GM19372 (cell line): ENCODE data around the gene DPYD.

Source experiments
- ATAC-seq: cut with Tn5 transposase; IDR thresholded peaks from one replicate; pipeline ENCODE4 v1.9.1; 2021; ENCODE audit warnings: mild to moderate bottlenecking, low read depth, moderate library complexity; ENCODE audit not compliant: unreplicated experiment

The DPYD gene

GRCh38 chr1:97727029-97727428 lies 193.8 kb downstream of the DPYD start:
- no peak for ATAC-seq

- ATAC-seq = no peak
These were observed 194.4 kb downstream of the DPYD start for GRCh38 chr1:97726386-97726785.

DNA sequence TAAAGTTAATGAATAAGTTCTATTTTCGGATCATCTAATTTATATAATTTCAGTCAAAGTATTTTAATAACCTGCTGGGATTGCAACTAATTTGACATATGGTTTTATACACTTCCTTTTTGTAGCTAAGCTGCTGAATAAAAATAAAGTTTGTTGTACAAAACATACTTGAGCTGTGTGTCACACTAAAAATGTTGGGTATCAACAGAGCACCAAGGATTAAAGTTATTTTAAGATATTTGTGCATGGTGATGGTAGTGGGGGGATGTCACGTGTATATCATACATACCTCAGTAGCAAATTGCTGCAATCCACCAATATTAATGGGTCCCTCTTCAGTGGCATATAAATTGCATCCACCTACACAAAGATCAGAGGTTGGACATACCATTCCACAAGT lies 199.6 kb downstream of the DPYD start:
- ATAC-seq = no peak

DNA sequence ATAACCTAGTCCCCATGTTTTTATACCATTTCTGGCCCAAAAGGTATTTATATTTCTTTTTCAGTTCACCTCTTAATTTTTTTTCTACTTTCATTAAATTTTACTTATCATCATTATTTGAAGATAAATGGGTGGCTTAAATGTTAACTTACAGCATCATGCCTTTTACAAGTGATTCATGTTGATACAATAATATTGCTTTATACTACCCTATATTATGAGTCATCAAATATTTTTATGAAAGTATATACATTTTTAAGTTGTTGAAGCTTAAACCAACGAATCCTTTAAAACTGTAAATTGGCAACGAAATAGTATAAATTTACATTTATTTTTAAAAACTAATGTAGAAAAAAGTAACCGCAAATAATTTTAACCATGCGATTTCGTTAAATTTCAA lies 207.9 kb downstream of the DPYD start:
- ATAC-seq = no peak

DNA sequence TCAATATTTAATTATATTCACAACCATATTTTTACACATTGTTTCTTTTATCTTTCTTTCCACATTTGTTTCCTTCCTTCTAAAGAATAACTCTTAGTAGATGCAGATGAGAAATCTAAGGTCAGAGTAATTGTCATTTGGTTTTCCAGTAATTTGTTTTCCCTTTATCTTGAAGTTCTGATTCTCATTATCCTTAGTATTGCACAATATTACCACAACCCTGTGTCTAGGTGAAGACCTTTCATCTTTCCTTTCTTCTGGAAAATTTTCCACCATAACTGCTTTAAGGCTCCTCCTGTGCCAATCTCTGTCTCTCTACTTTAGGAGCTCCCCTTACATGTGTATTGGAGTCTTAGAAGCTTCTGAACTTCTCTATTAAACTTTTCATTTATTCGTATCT lies 209.0 kb downstream of the DPYD start:
- no peak for ATAC-seq

DNA sequence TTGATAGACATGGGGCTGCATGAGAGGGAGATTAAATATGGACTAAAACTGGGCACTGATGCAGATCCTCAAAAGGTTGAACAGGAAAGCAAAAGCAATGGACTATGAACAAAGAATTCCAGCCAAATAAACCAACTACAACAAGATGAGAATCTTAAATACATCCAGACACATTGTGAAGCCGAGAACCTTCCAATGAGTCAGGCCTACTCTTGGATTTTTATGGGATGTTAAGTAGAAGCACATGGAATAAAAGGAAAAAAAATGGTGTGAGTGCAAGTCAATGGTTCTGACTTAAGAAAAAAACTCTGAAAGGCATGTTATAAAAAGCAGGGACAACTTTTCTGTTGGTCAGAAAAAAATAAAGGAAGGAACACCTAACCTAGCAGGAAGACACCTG lies 227.2 kb downstream of the DPYD start:
- no peak for ATAC-seq

DNA sequence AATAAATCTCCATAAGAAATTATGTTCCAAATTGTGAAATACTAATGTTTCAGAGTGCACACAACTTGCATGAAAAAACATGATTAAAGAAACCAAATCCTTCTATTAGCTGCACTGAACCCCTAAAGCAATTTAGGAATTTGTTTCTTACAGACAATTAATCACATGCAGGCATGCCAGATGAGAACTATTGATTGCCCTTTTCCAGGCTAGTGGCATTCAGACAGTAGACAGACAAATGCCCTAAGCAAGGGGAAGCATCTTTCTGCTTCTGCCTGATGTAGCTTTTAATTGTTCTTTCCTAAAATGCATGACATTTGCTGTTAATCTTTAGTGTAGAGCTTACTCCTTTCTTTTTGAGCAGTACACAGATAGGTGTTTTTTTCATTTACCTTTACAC lies 229.5 kb downstream of the DPYD start:
- ATAC-seq = no peak

- no peak for ATAC-seq
These were observed 235.5 kb downstream of the DPYD start for GRCh38 chr1:97685360-97685759.

- ATAC-seq = no peak
These were observed 239.9 kb downstream of the DPYD start for GRCh38 chr1:97680894-97681293.

GRCh38 chr1:97680470-97680869 lies 240.4 kb downstream of the DPYD start:
- no peak for ATAC-seq

DNA sequence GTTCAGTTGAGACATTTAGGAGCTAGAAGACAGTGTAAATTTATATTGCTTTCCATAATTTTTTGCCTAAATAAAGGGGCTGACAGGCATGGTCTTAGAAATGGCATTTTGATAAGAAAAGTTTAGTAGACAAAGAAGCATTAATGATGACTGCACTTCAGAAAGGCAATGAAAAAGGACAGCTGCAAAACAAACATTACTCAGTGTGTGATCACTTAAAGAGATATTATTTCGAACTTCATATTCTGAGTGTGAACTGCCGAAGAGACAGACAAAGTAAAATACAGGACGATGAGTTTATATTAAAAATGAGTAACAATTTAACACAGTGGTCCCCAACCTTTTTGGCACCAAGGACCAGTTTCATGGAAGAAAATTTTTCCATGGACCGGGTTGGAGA lies 243.1 kb downstream of the DPYD start:
- no peak for ATAC-seq

- ATAC-seq = no peak
These were observed 246.3 kb downstream of the DPYD start for GRCh38 chr1:97674517-97674916.

- no peak for ATAC-seq
These were observed 251.9 kb downstream of the DPYD start for GRCh38 chr1:97668945-97669344.

GRCh38 chr1:97660431-97661105 lies 260.3 kb downstream of the DPYD start:
- no peak for ATAC-seq

DNA sequence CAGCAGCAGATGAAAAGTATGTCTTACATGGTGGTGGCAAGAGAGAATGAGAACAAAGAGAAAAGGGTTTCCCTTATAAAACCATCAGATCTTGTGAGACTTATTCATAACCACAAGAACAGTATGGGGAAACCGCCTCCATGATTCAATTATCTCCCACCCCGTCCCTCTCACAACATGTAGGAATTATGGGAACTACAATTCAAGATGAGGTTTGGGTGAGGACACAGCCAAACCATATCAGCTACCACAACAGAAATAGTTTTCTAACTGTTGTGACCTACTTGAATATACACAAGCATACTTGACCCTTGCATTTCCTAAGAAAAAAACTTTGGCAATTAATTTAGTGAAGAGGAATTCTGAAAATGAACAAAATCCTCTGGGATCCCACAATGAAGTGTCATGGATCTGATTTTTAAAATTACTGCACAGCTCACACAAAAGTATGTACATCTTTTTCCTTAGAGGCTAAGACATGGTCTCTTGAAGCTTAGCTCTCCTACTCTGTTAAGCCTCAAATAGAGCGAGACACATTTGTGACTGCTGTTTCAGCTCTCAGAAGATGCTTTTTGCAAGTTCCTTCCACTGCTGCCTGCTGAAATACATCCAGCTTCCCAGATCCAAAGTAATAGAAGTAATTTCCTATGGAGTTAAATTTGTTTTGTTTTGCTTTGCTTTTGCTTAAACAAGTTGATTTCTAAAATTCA lies 265.8 kb downstream of the DPYD start:
- no peak for ATAC-seq

GRCh38 chr1:97651250-97651649 lies 269.6 kb downstream of the DPYD start:
- no peak for ATAC-seq

DNA sequence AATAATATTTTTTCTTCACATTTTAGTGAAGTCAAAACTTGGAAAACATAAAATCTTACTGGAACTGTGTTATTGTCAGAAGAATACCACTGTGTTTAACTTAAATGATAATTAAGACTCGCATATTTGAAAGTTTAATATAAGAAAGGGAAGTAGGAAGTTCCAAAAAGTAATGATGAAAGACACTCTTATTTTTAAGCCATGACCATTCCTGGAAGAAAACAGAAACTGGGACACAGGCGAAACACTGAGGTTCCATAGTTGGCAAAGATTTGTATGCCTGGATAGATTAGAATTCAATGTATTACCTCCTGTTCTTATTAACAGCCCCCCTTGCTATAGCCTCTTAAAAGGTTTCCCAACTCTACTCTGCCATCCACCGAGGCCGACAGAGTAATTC lies 271.2 kb downstream of the DPYD start:
- no peak for ATAC-seq

DNA sequence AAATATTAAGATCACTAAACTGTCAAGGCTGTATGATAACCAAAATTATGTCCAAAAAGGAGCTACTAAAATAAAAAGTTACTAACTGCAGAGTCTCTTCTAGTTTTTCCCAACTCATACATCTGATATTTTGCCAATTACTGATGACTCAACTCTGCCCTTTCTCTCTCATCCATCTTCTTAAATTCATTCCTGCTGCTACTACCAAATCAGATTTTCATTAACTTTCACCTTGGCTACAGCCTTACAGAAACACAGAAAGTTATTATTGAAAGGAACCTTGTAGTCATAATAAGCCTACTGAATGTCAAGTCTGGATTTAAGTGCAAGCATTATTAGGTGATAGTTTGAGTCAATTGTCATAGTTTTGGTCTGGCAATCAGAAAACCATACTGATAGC lies 273.1 kb downstream of the DPYD start:
- ATAC-seq = no peak

GRCh38 chr1:97646071-97646470 lies 274.8 kb downstream of the DPYD start:
- ATAC-seq = no peak

- no peak for ATAC-seq
These were observed 280.2 kb downstream of the DPYD start for GRCh38 chr1:97640677-97641076.

- no peak for ATAC-seq
These were observed 283.9 kb downstream of the DPYD start for GRCh38 chr1:97636941-97637340.

DNA sequence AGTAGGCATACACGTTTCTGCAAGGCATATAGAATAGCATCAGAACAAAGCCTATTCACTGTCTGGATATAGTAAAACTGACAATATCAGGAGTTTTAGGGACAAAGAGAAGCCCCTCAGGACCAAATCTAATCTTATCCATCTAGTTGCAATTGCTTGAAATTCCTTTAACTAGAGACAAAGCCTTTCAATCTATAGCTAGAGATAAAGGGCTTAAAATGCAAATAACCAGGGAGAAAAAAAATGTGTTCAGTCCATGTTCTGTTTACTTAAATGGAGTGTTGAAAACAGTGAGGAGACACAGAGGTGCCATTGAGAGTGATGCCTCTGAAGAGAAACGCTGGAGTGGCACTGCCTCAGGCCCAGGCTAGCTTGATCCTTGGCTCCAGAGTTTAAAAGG lies 286.1 kb downstream of the DPYD start:
- no peak for ATAC-seq
